Hepatocyte (in vitro differentiated cells): ENCODE data around the gene ARFGEF3. TPM values are rescaled to one million over a fixed set of nuclear protein-coding genes. Genes with fewer than 3 reads are reported as not detected.

Source experiments
- polyA plus RNA-seq: library from polyadenylated mRNA; unstranded; fragments of >200 nt; fragmentation: Nextera tagmentation; extraction: Ambion mirVana; gene quantifications from 2 replicates; pipeline ENCODE4 v1.2.1, GENCODE V29; 2016
- small RNA-seq: library from RNA; depleted of rRNA; stranded (forward); fragments of <200 nt; gene quantifications from one replicate; pipeline ENCODE3, GENCODE V24; 2014
- total RNA-seq: library from RNA; depleted of rRNA; stranded (reverse); fragments of >200 nt; gene quantifications from 2 replicates; pipeline ENCODE4 v1.2.3, GENCODE V29; 2014

ARFGEF3 gene
- total and polyA plus RNA-seq, 2 experiments from 2014 or later: 0.83 to 3.9 TPM

Small RNAs within 50 kb of the gene (small RNA-seq; reads per million reads assigned to genes)
- gene AL031003.1: not detected

Other genes with a start within 250 kb of the ARFGEF3 start
- 81.8 and 85.2 TPM in 2 replicates for gene PERP, start 54.5 kb upstream of the ARFGEF3 start, total RNA-seq
- 90.2 and 104 TPM in 2 replicates for gene PERP, start 54.5 kb upstream of the ARFGEF3 start, polyA plus RNA-seq
- not detected in 2 replicates for gene PBOV1, start 56.6 kb downstream of the ARFGEF3 start, total RNA-seq
- not detected in 2 replicates for gene PBOV1, start 56.6 kb downstream of the ARFGEF3 start, polyA plus RNA-seq
- not detected in 2 replicates for gene SMIM28, start 216.0 kb downstream of the ARFGEF3 start, total RNA-seq
- gene SMIM28, start 216.0 kb downstream of the ARFGEF3 start, polyA plus RNA-seq: not detected in 2 replicates
- gene HEBP2, start 242.3 kb downstream of the ARFGEF3 start, total RNA-seq: 12.2 and 21.6 TPM in 2 replicates
- 79.0 and 81.3 TPM in 2 replicates for gene HEBP2, start 242.3 kb downstream of the ARFGEF3 start, polyA plus RNA-seq